Small intestine (tissue), 16 donors: ENCODE data around the gene OR4A47. TPM values are rescaled to one million over a fixed set of nuclear protein-coding genes. Genes with fewer than 3 reads are reported as not detected.
A peak's percentile ranks its signal among the peaks of the same experiment; 100 is the strongest.
"Not testable (repeated sequence)": the region's sequence is repeated elsewhere in the genome, so short reads cannot be mapped to it uniquely, and the experiment has no call there.

Source experiments
- DNase-seq, 2 donors: peaks; one replicate each; pipeline versions ENCODE4 v3.0.0 to v3.0.0-alpha.2; 2013
- FAIRE-seq: peaks from 2 replicates; lab custom pipeline; 2012; peaks lifted over from hg19 to GRCh38; lab: Jason Lieb, UNC
- H3K27ac ChIP-seq, 3 donors: one replicate each; pipeline ENCODE4 v1.5.1; 2013; ENCODE audit warnings: low read length in 2 of 3, mild to moderate bottlenecking in 2 of 3, control low read depth in 1 of 3, inconsistent platforms in 1 of 3, low read depth in 1 of 3, moderate library complexity in 1 of 3
- H3K27me3 ChIP-seq, 3 donors: one replicate each; pipeline ENCODE4 v1.6.1; 2013; ENCODE audit warnings: low read length in 3 of 3, inconsistent platforms in 1 of 3; ENCODE audit not compliant: control insufficient read depth in 3 of 3, insufficient read depth in 3 of 3
- H3K36me3 ChIP-seq, 3 donors: one replicate each; pipeline ENCODE4 v1.6.1; 2013; ENCODE audit warnings: low read length in 3 of 3, inconsistent platforms in 1 of 3, low read depth in 1 of 3, mild to moderate bottlenecking in 1 of 3, moderate library complexity in 1 of 3; ENCODE audit not compliant: control insufficient read depth in 3 of 3, insufficient read depth in 2 of 3
- H3K4me1 ChIP-seq, 3 donors: one replicate each; pipeline ENCODE4 v1.6.1; 2013; ENCODE audit warnings: low read length in 2 of 3, inconsistent platforms in 1 of 3, low read depth in 1 of 3, mild to moderate bottlenecking in 1 of 3, moderate library complexity in 1 of 3; ENCODE audit not compliant: control insufficient read depth in 3 of 3, insufficient read depth in 2 of 3
- H3K4me3 ChIP-seq, 3 donors: one replicate each; pipeline ENCODE4 v1.5.1; 2013; ENCODE audit warnings: low read length in 3 of 3, control low read depth in 1 of 3, inconsistent platforms in 1 of 3, low read depth in 1 of 3, mild to moderate bottlenecking in 1 of 3, moderate library complexity in 1 of 3
- H3K9me3 ChIP-seq, 2 donors: one replicate each; pipeline ENCODE4 v1.6.1; 2013; ENCODE audit warnings: low read depth in 1 of 2, low read length in 1 of 2; ENCODE audit not compliant: control insufficient read depth in 2 of 2, insufficient read depth in 1 of 2
- WGBS, 3 donors: extraction: QIAGEN DNeasy Blood & Tissue Kit; methylation state at CpG; one replicate each; pipeline ENCODE4 v1.1.7; 2013; 5-methylcytosine and 5-hydroxymethylcytosine counted together
- long read RNA-seq, 10 donors: transcript quantifications; one replicate each; lab custom pipeline, GENCODE V29; 2026
- polyA plus RNA-seq, 4 donors: library from polyadenylated mRNA; stranded (reverse) in 3 of 4; unstranded in 1 of 4; fragments of 200-250 nt in 3 of 4; fragments of 120-200 nt in 1 of 4; gene quantifications; one replicate each; pipeline versions ENCODE4 v1.2.1 to v1.2.3, GENCODE V29; 2013
- donor health status: healthy with polysubstance abuse.
- donor health status: control.
- donor health status: control.
- donor health status: Bipolar disorder and iron deficiency.
- donor health status: healthy.

Gene OR4A47
- not detected for polyA plus RNA-seq
- long read RNA-seq, donor 1: 0 reads
- long read RNA-seq, donor 2: 0 reads
- long read RNA-seq, donor 3: 0 reads
- long read RNA-seq, donor 4: 0 reads
- long read RNA-seq, donor 5: 0 reads
- long read RNA-seq, donor 6: 0 reads
- long read RNA-seq, donor 7: 0 reads
- long read RNA-seq, donor 8: 0 reads
- long read RNA-seq, donor 9: 0 reads
- long read RNA-seq, donor 10: 0 reads

DNA sequence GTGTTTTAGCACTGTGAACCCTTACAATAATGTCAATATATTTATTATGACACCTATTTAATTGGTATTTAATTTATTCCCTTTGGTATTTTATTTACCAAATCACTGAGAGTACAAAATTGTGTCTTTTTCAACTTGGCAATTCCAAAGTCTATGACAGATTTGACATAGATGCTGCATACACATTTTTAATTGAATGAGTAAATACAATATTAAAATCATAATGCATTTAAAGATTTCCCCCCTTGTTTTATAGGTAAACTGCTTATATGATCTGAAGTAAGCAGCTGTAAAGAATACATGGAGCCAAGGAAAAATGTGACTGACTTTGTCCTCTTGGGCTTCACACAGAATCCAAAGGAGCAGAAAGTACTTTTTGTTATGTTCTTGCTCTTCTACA lies at the start of gene OR4A47:
TSS of gene OR4A47 (plus strand) at position 301 of the 400 bp plus-strand sequence. CDS start at position 301, 0 bp downstream.
- not testable (repeated sequence) for H3K9me3 ChIP-seq, H3K27me3 ChIP-seq
- FAIRE-seq: peak; percentile 84

GRCh38 chr11:48455909-48456308 lies 32.7 kb upstream of the OR4A47 start:
- DNase-seq, H3K36me3 ChIP-seq, H3K4me1 ChIP-seq, H3K27ac ChIP-seq, FAIRE-seq, H3K4me3 ChIP-seq, H3K27me3 ChIP-seq: not testable (repeated sequence)
- WGBS, 3 donors: 77 to 89% (median 85%) methylated on average over 3 of the region's 3 CpGs
- peaks cover 0 to 31% of the 10 kb centered on the region in 2 donors for H3K9me3 ChIP-seq

More for the DNA sequence above, at the start of gene OR4A47:
- H3K36me3 ChIP-seq, DNase-seq, H3K27ac ChIP-seq, H3K4me1 ChIP-seq, H3K4me3 ChIP-seq: not testable (repeated sequence)

- not testable (repeated sequence) for DNase-seq, H3K4me1 ChIP-seq, H3K4me3 ChIP-seq, H3K27me3 ChIP-seq, H3K27ac ChIP-seq, H3K36me3 ChIP-seq, FAIRE-seq
- H3K9me3 ChIP-seq: peaks cover 1 to 19% of the 10 kb centered on the region in 2 donors
- WGBS, 3 donors: 79 to 85% (median 85%) methylated on average over 2 of the region's 2 CpGs
Observed at GRCh38 chr11:48473966-48474365, 14.6 kb upstream of the OR4A47 start.

GRCh38 chr11:48474703-48475102 lies 13.9 kb upstream of the OR4A47 start:
- H3K27me3 ChIP-seq, H3K4me1 ChIP-seq, H3K36me3 ChIP-seq, DNase-seq, H3K27ac ChIP-seq, H3K4me3 ChIP-seq, FAIRE-seq: not testable (repeated sequence)
- H3K9me3 ChIP-seq: peaks cover 1 to 19% of the 10 kb centered on the region in 2 donors
- WGBS, 3 donors: 66 to 78% (median 76%) methylated on average over 6 of the region's 6 CpGs

DNA sequence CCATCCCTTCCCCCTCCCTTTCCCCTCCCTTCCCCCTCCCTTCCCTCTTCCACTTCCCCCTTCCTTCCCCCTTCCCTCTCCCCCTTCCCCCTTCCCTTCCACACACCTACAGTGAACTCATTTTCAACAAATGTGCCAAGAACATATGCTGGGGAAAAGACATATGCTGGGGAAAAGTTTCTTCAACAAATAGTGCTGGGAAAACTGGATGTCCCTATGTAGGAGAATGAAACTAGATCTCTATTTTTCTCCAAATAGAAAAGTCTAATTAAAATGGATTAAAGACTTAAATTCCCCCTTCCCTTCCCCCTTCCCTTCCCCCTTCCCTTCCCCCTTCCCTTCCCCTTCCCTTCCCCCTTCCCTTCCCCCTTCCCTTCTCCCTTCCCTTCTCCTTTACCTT lies 17.6 kb downstream of the OR4A47 start:
- H3K9me3 ChIP-seq, FAIRE-seq, H3K36me3 ChIP-seq, DNase-seq, H3K27me3 ChIP-seq, H3K27ac ChIP-seq, H3K4me3 ChIP-seq, H3K4me1 ChIP-seq: not testable (repeated sequence)

DNA sequence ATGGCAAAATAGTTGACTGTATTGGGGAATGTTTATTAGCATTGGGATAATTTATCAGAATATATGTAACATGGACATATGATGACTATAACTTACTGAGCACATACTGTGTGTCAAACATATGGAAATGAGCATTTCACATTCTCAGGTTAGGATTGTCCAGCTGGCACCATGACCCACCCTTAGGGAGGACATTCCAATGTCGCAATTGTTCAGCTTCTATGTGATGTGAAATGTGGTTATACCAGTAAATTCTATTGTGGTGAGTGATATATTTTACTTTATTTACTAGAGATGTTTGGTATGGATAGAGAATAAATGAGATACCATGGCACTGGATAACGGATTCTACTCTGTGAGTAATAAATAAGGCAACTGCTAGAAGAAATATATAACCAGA lies 50.4 kb downstream of the OR4A47 start:
- Histone ChIP-seq H3K4me3 (no peak overlapping the region), H3K9me3 (peaks cover 0 to 4% of the 10 kb centered on the region in 2 donors), H3K4me1 (no peaks in the 10 kb centered on the region), H3K27ac (no peak overlapping the region), H3K27me3 (no peaks in the 10 kb centered on the region), H3K36me3 (no peaks in the 10 kb centered on the region)
- WGBS, 3 donors: 49 to 60% (median 56%) methylated on average over 2 of the region's 2 CpGs
- DNase-seq: no peak
- no peak for FAIRE-seq

Other genes starting within 250 kb of the OR4A47 start
- not detected for gene OR4X2, start 243.7 kb upstream of the OR4A47 start, polyA plus RNA-seq
- not detected for gene OR4X1, start 224.9 kb upstream of the OR4A47 start, polyA plus RNA-seq
- not detected for gene OR4S1, start 182.6 kb upstream of the OR4A47 start, polyA plus RNA-seq
- gene OR4C3, start 163.9 kb upstream of the OR4A47 start, polyA plus RNA-seq: not detected
- not detected for gene OR4C5, start 122.3 kb upstream of the OR4A47 start, polyA plus RNA-seq